BLaER1 (cell line): ENCODE measurements around the gene SYNPO2.
A peak's percentile ranks its signal among the peaks of the same experiment; 100 is the strongest.

Experiments used
- H3K27ac ChIP-seq: shearing (Covaris generic); formaldehyde crosslinking; 2 replicates; pipeline ENCODE4 v1.8.1; 2022
- H3K27me3 ChIP-seq: shearing (Covaris generic); formaldehyde crosslinking; 2 replicates; pipeline ENCODE4 v1.8.1; 2022
- H3K36me3 ChIP-seq: shearing (Covaris generic); formaldehyde crosslinking; 2 replicates; pipeline ENCODE4 v1.8.1; 2022
- H3K4me1 ChIP-seq: shearing (Covaris generic); formaldehyde crosslinking; 2 replicates; pipeline ENCODE4 v1.8.1; 2022
- H3K4me2 ChIP-seq: shearing (Covaris generic); formaldehyde crosslinking; 2 replicates; pipeline ENCODE4 v1.8.1; 2022
- H3K4me3 ChIP-seq: shearing (Covaris generic); formaldehyde crosslinking; 2 replicates; pipeline ENCODE4 v1.8.1; 2022
- H3K9ac ChIP-seq: shearing (Covaris generic); formaldehyde crosslinking; 2 replicates; pipeline ENCODE4 v1.8.1; 2022
- H3K9me3 ChIP-seq: shearing (Covaris generic); formaldehyde crosslinking; 2 replicates; pipeline ENCODE4 v1.8.1; 2022
- H4K20me1 ChIP-seq: shearing (Covaris generic); formaldehyde crosslinking; 2 replicates; pipeline ENCODE4 v1.8.1; 2022
- Cebpa-rat ChIP-seq: shearing (Covaris generic); IDR thresholded peaks from 2 replicates; pipeline ENCODE4 v1.8.1; 2022

The SYNPO2 gene

DNA sequence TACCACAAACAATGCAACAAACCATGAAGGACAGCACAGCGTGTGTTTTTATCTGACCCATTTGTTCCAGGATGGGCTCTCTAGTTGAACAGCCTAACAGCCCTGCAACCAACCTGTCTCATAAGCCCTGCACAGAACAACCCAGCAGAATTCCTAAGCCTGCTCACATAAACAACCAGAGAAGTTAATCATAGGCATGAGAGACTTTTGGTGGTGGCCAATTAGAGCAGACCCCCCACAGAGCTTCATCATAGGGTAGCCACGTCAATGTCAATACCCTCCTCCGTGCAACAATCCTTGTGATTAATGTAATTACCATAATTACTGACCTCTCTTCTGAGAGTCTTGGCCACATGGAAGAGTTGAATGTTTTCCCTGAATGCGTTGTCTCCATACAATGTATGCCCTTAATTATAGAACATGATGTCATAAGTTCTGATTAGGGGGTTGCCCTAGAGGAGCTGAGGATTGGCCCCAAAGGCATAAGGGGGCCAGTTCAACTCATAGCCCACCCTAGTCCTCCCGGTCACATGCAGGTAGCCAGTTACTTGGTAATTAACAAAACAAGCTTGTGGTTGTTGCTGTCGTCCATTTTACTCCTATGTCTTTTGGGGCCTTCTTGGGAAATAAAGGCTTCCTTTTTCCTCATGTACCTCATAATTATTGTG, 92.7 kb downstream of the SYNPO2 start:
- Histone ChIP-seq H3K4me2 (no peak overlapping the region), H3K27me3 (no peaks in the 10 kb centered on the region), H3K27ac (no peak overlapping the region), H3K9ac (no peak overlapping the region), H3K4me3 (no peak overlapping the region), H3K9me3 (no peaks in the 10 kb centered on the region), H3K4me1 (peaks cover 21% of the 10 kb centered on the region), H4K20me1 (no peaks in the 10 kb centered on the region), H3K36me3 (no peaks in the 10 kb centered on the region)
- no peak for TF ChIP-seq Cebpa-rat

DNA sequence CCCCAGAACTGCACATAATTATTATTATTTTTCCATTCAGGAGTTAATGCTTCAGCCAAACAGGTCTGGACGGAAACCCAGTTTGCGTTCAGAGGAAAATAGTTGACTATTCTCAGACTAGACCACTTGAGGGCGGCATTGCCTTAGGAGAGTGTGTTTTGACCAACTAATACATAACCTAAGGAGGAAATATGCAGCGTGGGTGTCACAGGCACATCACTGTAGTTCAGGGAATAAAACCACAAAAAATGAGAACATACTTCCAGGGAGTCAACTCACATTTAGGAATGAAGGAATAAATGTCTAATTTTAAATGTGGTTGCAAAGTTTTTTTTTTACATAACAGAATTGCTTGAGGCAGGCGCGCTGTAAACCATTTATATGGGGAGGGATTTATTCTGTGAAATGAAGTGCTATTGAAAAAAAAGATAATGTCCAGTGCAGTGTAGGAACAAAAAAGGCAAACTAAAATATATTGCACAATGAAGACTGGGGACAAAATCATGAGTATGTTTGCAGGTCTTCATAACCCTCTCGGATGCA, 93.3 kb downstream of the SYNPO2 start:
- Histone ChIP-seq H3K4me2 (no peak overlapping the region), H4K20me1 (no peaks in the 10 kb centered on the region), H3K9ac (no peak overlapping the region), H3K36me3 (no peaks in the 10 kb centered on the region), H3K4me3 (no peak overlapping the region), H3K9me3 (no peaks in the 10 kb centered on the region), H3K4me1 (peaks cover 27% of the 10 kb centered on the region), H3K27ac (no peak overlapping the region), H3K27me3 (no peaks in the 10 kb centered on the region)
- no peak for TF ChIP-seq Cebpa-rat

DNA sequence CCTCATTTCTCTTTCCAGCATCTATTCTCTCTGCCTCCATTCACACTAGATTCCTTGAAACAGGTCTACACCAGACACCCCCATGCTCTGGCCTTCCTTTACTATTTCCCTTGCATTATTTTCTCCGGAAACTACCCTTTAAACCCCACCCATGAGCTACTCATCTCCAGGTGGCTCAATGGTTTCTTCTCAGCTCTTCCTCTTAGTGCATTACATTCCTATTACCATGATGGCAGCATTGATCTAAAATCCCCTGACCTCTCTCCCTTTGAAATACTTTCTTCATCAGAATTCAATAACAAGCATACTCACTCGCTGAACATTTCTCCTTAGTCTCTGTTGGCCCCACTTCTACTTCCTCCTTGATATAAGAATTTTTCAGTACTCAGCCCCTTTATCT, 94.6 kb downstream of the SYNPO2 start:
- H3K27ac ChIP-seq = no peak overlapping the region
- H4K20me1 ChIP-seq = no peaks in the 10 kb centered on the region
- H3K9me3 ChIP-seq = no peaks in the 10 kb centered on the region
- no peaks in the 10 kb centered on the region for H3K27me3 ChIP-seq
- H3K36me3 ChIP-seq = no peaks in the 10 kb centered on the region
- H3K4me3 ChIP-seq = no peak overlapping the region
- TF ChIP-seq Cebpa-rat = no peak
- H3K9ac ChIP-seq = no peak overlapping the region
- H3K4me2 ChIP-seq = no peak overlapping the region
- H3K4me1 ChIP-seq = peaks cover 27% of the 10 kb centered on the region

DNA sequence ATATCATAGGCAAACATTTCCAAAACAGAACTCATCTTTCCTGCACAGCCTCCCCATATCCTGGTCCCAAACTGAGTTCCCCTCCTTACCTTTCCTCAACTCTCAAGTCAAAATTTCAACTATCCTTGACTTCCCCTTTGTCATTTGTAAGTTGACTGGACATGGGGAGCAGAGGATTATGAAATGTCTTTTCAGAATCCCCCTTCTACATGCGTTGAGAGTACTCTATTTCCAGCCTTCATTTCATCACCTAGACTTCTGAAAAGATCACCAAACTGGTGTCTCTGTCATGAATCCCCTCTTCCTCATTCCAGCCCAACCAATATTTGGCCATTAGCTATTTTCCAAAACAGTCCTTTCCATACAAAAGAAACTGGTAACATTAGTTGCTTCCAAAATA, 95.2 kb downstream of the SYNPO2 start:
- H3K27me3 ChIP-seq = no peaks in the 10 kb centered on the region
- H3K4me3 ChIP-seq = no peak overlapping the region
- H3K36me3 ChIP-seq = no peaks in the 10 kb centered on the region
- no peak overlapping the region for H3K27ac ChIP-seq
- H3K9me3 ChIP-seq = no peaks in the 10 kb centered on the region
- H3K4me2 ChIP-seq = no peak overlapping the region
- H3K9ac ChIP-seq = no peak overlapping the region
- H4K20me1 ChIP-seq = no peaks in the 10 kb centered on the region
- no peak for TF ChIP-seq Cebpa-rat
- peaks cover 27% of the 10 kb centered on the region for H3K4me1 ChIP-seq

DNA sequence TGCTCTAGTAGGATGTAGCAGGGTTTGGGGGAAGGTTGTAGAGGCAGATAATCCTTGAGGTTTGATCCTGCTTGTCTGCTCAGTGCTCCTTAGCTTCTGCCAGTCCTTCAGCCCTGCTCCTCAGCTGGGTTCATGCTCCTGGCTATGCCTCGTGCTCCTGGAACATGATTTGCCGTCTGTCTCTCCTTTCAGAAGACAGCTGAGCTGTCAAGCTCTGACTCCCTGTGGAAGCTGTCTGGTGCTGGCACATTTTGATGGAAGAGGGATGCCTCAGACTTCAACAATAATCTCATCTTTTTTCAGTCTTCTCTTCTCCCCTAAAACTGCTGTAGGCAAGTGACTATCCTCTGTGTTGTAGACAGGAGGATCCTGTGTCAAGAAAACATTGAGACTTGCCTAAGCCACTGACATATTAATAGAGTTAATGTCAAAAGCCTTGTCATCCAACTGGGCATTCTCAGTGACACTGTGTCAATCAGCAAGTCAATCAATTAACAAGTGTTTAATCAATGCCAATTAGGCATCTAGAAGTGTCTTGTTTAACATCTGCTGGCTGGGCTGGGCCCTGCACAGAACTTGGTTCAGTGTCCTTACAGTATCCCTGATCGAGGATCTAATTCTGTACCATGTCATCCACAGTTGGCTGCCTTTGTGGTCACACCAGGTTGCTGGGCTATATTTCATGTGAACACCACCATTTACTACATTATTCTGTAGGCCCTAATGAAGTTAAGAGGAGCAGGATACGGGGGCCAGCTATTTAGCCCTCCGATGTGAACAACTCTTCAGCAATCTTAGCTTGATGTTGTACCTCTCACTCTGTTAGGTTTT, 96.7 kb downstream of the SYNPO2 start:
- Histone ChIP-seq H4K20me1 (no peaks in the 10 kb centered on the region), H3K9ac (no peak overlapping the region; the same call in 1 of the 2 replicates), H3K36me3 (no peaks in the 10 kb centered on the region), H3K4me3 (no peak overlapping the region), H3K27ac (peak overlapping the region; percentile 69), H3K9me3 (no peaks in the 10 kb centered on the region), H3K4me2 (peak overlapping the region; percentile 61), H3K27me3 (no peaks in the 10 kb centered on the region), H3K4me1 (peaks cover 27% of the 10 kb centered on the region)
- TF ChIP-seq Cebpa-rat = no peak

DNA sequence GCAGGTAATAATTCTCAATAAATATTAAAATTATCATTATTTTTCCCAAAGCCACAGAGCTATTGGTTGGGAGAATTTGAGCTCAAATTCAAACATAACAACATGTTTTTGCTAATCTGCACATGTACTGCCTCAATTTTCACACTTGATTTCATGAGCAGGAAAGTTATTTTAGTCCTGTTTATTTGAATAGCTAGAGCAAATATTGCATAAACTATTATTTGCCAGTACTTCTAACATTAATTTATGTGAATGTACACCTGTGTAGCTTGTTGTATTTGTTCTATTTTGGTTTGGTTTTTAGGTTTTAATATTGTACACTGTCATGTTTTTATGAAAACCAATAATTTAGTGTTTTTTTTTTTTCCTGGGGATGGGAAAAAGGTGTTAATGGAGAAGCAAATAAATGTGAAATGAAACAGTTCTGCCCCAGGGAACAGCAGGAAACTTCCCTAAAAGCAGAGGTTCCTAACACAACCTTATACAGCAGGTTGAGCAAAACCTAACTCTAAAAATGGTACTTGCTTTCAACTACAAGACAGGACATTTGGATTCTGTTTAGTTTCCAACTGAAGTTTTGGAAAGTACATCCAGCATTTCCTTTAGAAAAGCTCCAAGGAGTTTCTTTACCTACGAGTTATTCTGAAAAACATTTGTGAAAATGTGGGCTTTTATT, 99.4 kb downstream of the SYNPO2 start:
- TF ChIP-seq Cebpa-rat = no peak
- H3K27ac ChIP-seq = no peak overlapping the region
- no peak overlapping the region for H3K4me2 ChIP-seq

DNA sequence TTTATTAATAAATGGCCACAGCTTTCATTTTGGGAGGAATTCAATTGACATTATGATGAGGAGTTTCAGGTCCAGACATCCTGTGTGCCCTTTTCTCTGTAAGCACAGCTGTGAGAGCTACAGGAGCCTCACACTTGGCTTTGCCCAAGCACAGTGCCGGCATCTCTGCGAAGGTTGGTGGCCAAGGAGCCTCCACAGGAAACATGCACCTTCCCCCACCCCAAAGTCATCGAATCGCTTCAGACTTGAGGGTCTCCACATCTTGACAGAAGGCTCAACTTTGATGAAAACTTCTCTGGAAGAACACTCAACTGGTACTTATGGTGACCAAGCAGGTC, 100.0 kb downstream of the SYNPO2 start:
- Histone ChIP-seq H3K36me3 (no peaks in the 10 kb centered on the region), H3K27ac (no peak overlapping the region), H3K4me2 (no peak overlapping the region), H4K20me1 (no peaks in the 10 kb centered on the region), H3K4me1 (peaks cover 27% of the 10 kb centered on the region), H3K9ac (no peak overlapping the region), H3K27me3 (no peaks in the 10 kb centered on the region), H3K4me3 (no peak overlapping the region), H3K9me3 (no peaks in the 10 kb centered on the region)
- no peak for TF ChIP-seq Cebpa-rat

More for the DNA sequence above, 99.4 kb downstream of the SYNPO2 start:
- Histone ChIP-seq H3K27me3 (no peaks in the 10 kb centered on the region), H4K20me1 (no peaks in the 10 kb centered on the region), H3K4me1 (peaks cover 27% of the 10 kb centered on the region), H3K9ac (no peak overlapping the region), H3K36me3 (no peaks in the 10 kb centered on the region), H3K4me3 (no peak overlapping the region), H3K9me3 (no peaks in the 10 kb centered on the region)

DNA sequence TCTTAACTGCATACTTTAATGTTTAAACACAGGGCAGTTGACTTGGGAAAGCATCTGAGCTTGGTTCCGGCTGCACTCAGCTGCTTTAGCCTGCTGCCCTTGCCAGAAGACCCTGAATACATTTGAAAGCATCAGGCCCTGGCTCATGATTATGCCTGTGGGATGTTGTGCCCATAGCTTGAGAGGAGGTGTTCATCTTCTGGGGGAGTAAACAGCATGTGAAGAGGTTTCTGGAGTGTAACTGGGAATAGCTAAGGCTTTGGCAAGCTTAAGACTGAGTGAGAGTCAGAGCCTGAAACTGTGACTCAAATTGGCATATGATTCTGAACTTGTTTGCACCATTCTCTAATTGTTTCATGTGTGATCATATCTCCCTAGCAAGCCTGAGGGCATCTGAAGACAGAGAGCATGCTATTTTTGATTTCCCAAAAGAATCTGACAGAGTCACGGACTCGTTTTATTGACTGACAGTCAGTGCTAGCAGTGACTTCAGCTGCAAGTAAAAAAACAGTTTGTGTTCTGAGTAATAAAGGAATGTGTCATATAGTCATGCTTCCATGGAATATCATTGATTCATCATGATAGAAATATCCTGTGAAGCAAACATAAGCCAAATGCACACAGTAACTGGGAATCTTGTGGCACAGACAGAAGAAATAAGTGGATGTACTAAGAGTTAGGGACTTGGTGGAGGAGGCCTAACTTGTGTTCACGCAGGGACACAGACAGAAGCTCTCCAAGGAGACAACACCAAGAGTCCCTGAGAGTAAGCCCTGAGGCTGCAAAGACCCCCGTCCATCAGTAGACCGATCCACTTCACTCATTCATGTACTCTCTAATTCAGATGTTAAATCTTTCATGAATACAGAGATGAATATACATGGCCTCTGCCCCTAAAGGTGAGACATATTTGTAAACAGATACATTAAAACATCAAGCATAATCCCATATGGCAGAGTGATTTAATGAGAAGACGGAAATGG, 100.7 kb downstream of the SYNPO2 start:
- H3K4me1 ChIP-seq = peaks cover 25% of the 10 kb centered on the region
- no peaks in the 10 kb centered on the region for H4K20me1 ChIP-seq
- H3K4me3 ChIP-seq = no peak overlapping the region
- no peak for TF ChIP-seq Cebpa-rat
- no peak overlapping the region for H3K27ac ChIP-seq
- H3K4me2 ChIP-seq = no peak overlapping the region
- no peak overlapping the region for H3K9ac ChIP-seq
- H3K36me3 ChIP-seq = no peaks in the 10 kb centered on the region
- H3K9me3 ChIP-seq = no peaks in the 10 kb centered on the region
- H3K27me3 ChIP-seq = no peaks in the 10 kb centered on the region

DNA sequence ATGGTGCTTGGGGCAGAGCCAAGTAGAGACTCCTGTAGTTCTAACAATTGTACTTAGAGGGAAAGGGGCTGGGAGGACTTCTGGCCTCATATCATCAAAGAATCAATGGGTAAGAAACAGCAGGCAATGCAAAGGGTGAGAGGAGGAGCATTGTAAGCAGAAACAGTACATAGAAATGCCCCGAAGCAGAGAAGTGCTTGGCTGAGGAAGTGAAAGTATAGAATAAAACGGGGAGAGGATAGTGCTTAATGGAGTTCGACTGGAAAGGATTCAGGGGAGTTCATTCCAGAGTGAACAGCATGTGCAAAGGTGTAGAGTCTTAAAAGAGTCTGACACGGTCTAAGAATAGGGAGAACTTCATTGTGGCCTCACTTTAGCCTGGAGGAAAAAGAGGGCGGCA, 103.0 kb downstream of the SYNPO2 start:
- Histone ChIP-seq H3K4me2 (no peak overlapping the region), H3K9ac (no peak overlapping the region), H3K4me3 (no peak overlapping the region), H4K20me1 (no peaks in the 10 kb centered on the region), H3K27me3 (no peaks in the 10 kb centered on the region), H3K36me3 (no peaks in the 10 kb centered on the region), H3K27ac (no peak overlapping the region), H3K9me3 (no peaks in the 10 kb centered on the region), H3K4me1 (peaks cover 2% of the 10 kb centered on the region)
- no peak for TF ChIP-seq Cebpa-rat
